HG03565 (cell line): Measurements from ENCODE around the gene SYT12.
"Not testable (repeated sequence)": the region's sequence is repeated elsewhere in the genome, so short reads cannot be mapped to it uniquely, and the experiment has no call there.

Experiments used
- ATAC-seq: cut with Tn5 transposase; IDR thresholded peaks from one replicate; pipeline ENCODE4 v1.9.1; 2021; ENCODE audit warnings: mild to moderate bottlenecking, moderate library complexity; ENCODE audit not compliant: unreplicated experiment

Gene SYT12

GRCh38 chr11:66992041-66992440, 30.9 kb upstream of the SYT12 start:
- ATAC-seq, result no peak

DNA sequence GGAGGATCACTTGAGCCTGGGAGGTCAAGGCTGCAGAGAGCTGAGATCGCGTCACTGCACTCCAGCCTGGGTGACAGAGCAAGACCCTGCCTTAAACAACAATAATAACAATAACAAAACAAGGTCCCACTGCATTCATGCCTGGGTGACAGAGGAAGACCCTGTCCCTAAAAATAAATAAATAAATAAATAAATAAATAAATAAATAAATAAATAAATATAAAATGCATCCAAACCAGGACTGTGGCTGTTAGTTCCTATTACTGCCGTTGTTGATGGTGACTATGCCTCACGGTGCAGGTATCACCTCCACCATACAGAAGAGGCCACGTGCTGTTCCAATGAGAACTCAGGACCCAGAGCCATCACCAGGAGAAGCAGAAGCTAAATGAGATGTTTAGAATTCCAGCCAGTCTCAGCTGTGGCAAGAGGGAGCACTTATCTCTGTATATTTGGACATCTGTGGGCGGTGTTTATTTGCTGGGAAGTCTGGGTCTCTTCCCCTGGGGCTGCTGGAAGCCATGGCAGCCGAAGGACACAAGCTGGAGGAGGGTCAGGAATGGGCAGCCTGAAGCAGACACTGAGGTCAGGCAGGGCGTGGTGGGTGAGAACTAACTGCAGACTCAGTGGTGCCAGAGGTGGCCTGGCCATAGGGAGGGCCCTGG, 26.2 kb upstream of the SYT12 start:
- ATAC-seq, result no peak

DNA sequence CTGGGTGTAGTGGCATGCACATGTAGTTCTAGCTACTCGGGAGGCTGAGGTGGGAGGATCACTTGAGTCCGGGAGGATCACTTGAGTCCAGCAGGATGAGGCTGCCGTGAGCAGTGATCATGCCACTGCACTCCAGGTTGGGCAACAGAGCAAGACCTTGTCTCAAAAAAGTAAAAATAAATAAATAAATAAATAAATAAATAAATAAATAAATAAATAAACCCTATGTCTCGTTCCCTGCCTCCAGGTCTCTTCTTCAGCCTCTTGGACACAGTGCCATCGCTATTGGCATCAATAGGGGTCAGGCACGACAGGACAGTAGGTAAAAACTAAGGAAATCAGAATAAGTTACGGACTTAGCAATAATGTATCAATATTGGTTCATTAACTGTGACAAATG, 23.4 kb upstream of the SYT12 start:
- ATAC-seq, result no peak

DNA sequence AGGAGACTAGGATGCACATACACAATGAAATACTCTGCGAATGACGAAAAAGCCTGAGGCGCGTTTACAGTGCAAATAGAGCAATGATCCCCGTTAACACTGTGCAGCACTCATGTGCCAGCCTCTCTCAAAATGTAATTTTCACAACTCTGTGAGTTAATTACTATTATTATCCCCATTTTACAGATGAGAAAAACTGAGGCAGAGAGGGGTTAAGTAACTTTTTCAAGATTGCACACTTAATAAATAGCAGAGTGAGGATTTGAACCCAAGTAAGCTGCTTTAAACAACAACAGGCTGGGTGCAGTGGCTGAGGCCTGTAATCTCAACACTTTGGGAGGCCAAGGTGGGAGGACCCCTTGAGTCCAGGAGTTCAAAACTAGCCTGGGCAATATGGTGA, 21.6 kb upstream of the SYT12 start:
- ATAC-seq, result no peak

DNA sequence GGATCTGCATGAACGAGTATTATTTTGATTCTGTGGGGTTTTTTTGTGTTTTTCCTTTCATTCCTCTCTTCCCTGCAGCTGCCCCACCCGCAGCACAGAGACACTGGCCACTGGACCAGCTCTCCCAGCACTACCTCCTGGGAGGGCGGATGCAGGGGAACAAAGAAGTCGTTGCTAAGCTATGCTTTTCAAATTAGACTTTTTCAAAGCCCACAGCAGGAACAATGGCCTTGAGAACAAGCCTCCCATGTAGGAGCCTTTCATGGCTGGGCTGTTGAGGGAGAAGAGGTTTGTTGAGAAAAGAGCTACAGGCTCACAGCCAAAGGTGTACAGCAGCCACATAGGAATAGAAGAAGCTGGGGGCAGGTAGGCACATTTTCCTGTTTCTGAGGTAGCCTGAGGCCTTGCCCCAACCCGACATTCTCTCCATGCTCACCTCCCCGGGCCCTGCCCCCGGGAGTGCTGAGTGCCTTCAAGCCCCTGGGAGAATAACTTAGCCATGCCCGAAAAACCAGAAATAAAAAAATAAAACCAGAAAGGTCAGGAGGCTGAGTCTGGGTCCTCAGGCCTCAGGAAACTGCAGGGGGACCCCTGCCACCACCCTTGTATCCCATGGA, 20.5 kb upstream of the SYT12 start:
- ATAC-seq, result no peak

DNA sequence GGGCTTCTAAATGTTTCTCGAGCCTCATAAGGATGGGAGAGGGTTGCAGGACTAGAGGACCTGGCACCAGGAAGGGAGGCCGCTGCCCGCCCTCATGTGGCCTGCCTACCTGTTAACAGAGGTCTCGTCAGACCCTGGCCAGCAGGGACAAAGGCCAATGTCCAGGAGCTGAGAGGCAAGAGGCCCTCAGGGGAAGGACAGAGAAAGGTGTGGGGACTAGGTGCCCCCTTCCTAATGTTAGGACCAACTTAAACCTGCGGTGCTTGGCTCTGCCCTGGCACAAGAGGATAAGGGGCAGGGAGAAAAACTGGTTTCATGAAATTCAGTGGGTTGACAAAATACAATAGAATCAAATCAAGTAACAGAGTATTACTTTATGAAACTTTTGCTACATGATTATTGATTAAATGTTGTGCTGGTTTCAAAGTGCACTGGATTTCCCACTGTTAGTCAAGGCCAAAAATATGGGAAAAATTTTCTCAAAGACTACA, 20.0 kb upstream of the SYT12 start:
- no peak for ATAC-seq

GRCh38 chr11:67005200-67005599, 17.7 kb upstream of the SYT12 start:
- ATAC-seq, result not testable (repeated sequence)

- ATAC-seq, result no peak
Measured at GRCh38 chr11:67006029-67006884, 16.7 kb upstream of the SYT12 start.

DNA sequence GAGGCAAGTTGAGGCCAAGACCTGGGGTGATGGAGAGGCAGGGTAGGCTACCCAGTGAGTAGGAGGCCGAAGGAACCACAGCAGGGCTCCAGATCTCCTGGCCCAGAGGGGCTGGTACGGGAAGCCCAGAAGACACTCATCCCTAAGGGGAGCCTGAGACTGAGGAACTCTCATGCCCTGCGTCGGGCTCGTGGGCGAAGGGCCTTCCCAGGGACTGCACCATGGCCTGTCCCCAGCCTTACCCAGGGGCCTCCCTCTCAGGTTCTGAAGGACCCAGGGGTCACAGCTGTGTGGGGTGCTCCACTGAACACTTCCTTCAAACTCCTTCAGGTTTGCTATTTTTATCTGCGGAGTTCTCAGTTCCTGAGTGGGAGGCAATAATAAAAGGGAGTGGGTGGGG, 15.8 kb upstream of the SYT12 start:
- no peak for ATAC-seq

DNA sequence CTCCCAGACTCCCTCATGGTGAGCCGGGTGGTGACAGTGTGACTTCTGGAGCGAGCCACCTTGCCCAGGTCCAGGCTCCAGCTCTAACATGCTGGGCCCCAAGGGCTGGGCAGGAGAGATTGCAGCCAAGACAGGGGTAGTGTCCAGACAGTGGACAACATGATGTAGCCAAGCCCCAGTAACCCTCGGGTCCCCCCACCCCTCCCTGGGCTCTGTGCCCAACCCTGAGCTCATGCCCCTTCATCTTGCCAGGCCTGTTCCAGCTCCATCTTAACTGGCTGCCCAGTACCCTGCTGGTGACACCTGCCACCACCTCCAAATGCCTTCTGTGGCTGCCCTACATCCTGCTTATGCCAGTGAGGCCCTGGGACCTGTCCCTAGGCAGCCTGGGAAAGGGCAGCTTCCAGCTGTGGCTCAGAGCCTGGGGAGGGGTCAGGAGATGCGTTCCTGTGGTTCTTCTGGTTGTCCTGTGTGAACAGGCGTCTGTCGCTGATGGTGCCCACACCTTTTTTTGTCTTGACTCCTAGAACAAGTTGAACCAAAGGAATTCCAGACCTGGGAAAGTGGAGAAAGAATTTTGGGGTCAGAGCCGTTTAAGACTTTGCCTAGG, 12.5 kb upstream of the SYT12 start:
- ATAC-seq, result no peak

- ATAC-seq, result no peak
Measured at GRCh38 chr11:67013511-67014045, 9.4 kb upstream of the SYT12 start.

DNA sequence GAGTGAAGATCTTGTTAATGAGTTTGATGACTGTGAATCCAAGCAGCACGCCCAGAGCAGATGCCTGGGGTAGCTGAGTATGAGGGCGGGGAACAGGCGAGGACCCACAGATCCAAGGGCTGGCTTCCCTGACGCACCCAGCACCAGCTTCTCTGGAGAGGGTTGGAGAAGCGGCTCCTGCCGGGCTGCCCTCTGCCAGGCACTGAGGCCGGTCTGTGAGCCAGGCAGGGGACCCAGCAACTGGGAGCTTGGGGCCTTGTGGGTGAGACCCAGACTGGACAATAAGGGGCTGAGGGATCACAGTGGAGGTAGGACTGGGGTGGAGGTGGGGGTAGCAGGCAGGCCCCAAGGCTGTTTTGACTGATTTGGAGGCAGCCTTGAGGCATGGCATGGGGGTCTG, 8.6 kb upstream of the SYT12 start:
- ATAC-seq, result no peak

- no peak for ATAC-seq
Measured at GRCh38 chr11:67015048-67015447, 7.9 kb upstream of the SYT12 start.

DNA sequence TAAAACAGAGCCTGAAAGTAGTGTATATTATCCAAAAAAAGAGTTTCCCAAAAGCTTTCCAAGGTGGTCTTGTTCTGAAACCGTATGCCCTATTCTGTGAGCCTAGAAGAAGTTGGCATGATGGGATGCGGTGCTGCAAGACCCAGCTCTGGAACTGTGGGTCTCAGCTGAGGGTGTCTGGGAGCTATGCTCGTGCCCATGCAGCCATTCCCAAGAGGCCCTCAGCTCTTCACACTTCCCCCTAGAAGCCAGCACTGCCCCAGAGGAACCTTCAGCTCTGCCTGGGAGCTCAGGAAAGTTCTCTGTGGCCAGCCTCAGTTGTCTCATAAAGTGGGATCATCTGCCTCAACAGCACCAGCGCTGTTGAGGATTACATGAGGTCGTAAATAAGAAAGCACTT, 6.4 kb upstream of the SYT12 start:
- no peak for ATAC-seq

DNA sequence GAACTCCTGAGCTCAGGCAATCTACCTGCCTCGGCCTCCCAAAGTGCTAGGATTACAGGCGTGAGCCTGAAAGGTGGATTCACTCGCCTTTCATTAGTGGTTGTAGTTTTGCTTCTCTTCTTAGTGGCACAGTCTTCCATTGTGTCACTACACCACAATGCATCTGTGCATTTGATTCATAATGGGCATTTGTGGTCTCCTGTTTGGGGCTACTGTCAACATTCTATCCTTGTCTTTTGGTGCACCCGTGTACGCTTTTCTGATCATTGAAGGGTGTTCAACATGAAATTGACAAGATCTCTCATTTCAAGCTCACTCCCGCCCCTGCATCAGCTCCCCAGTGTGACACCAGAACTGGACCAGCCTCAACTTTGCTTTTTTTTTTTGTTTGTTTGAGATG, 2.0 kb upstream of the SYT12 start:
- ATAC-seq, result no peak

- ATAC-seq, result no peak
Measured at GRCh38 chr11:67022341-67022933, 497 bp upstream of the SYT12 start.

DNA sequence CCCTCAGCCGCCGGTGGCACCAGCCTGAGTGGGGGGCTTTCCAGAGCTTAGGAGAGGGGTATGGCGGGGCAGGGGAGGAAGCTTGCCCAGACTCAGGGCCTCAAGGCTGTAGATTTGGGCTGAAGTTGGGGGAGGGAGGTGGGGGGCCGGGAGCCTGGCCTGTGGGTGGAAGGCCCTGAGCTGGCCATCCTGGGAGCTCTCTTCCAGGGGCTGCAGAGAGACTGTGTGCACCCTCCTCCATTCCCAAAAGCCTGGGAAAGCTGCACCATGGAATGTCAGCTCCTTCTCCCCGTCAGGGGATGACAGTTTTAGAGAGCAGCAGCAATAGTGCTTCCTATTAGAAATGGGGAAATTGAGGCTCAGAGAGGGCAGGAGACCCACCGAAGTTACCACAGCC, 1.0 kb downstream of the SYT12 start:
- ATAC-seq, result no peak

- ATAC-seq, result no peak
Measured at GRCh38 chr11:67024410-67024809, 1.5 kb downstream of the SYT12 start.

GRCh38 chr11:67024966-67025365, 2.0 kb downstream of the SYT12 start:
- no peak for ATAC-seq

GRCh38 chr11:67025750-67026149, 2.8 kb downstream of the SYT12 start:
- no peak for ATAC-seq

DNA sequence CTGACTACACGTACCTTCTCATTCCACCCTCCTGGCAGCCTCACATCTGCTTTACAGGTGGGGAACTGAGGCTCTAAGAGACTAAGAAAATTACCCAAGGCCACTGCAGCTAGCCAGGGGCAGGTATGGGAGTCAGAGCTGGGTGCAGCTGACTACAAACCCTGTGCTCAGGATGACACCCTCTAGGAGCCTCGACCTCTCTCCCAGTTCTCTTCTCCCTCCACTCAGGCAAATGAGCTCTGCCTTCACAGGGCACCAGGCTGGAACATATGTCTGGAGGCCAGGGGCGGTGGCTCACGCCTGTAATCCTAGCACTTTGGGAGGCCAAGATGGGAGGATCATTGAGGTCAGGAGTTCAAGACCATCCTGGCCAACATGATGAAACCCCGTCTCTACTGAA, 4.0 kb downstream of the SYT12 start:
- no peak for ATAC-seq
